Stimulated activated CD4-positive, alpha-beta T cell treated with anti-CD3 and anti-CD28 coated beads, Interleukin-1b, Interleukin-23, amount 100 ng/mL, for 1 hour (primary cell): ENCODE data around the gene NLRC4.
"Not testable (repeated sequence)": the region's sequence is repeated elsewhere in the genome, so short reads cannot be mapped to it uniquely, and the experiment has no call there.

Experiments
- DNase-seq, 2 donors: peaks; one replicate each; pipeline ENCODE4 v3.0.0-alpha.2; 2020; ENCODE audit warnings: low read depth in 2 of 2

NLRC4 gene

DNA sequence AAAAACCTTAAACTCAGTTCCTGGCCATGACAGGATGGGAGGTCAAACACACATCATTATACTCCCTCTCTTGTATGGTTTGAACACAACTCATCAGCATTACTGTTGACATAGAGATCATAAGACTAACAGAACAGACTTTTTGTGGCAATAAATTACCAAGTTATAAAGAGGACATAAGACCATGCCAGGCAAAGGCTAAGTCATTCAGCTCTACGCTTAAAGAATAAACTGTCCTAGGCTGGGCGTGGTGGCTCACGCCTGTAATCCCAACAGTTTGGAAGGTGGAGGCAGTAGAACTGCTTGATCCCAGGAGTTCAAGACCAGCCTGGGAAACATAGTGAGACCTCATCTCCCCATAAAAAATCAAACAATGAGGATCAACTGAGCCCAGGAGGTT is 16.4 kb downstream of the NLRC4 start:
- DNase-seq, result no peak

DNA sequence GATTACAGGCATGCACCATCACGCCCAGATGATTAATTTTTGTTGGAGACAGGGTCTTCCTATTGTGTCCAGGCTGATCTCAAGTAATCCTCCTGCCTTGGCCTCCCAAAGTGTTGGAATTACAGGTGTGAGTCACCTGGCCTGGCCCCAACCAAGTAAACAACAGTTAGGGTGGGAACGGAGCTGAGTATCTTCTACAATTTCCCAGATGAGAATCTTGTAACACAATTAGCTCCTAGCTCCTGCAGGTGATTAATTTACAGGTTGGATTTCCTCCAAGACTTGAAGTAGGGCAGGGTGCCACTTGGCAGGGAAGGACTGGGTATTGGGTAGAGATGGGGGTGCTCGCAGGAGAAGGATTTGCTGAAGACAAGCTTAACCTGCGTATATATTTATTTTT is 17.8 kb downstream of the NLRC4 start:
- DNase-seq, result no peak

DNA sequence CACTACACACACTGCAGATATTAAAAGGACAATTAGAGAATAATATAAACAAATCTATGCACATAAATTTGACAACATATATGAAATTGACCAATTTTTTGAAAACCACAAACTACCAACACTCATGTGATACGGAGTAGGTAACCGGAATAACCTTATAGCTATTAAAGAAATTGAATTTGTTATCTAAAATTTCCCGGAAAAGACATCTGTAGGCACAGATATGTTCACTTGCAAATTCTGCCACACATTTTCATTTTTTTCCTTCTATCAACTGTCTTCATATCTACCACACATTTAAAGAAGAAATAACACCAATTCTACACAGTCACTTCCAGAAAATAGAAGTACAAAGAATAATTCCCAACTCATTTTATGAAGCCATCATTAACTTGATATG is 22.4 kb downstream of the NLRC4 start:
- no peak for DNase-seq

DNA sequence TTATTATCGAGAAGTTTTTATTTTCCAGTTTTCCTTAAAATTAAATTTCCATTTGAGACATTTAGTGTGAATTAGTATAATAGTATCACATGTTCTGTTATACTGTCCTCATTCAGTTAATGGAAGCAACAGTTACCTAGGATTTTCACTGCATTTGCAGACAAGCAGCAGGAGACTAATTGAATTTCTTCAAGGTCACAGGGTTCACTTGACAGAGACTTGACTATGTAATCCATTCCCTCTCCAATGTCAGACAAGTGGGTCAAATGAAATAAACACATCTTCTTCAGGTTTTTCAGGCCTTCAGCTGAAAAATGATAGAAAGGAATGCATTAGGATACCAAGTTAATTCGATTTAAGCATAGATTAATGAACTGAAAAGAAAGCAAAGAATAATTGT is 26.7 kb downstream of the NLRC4 start:
- no peak for DNase-seq

DNA sequence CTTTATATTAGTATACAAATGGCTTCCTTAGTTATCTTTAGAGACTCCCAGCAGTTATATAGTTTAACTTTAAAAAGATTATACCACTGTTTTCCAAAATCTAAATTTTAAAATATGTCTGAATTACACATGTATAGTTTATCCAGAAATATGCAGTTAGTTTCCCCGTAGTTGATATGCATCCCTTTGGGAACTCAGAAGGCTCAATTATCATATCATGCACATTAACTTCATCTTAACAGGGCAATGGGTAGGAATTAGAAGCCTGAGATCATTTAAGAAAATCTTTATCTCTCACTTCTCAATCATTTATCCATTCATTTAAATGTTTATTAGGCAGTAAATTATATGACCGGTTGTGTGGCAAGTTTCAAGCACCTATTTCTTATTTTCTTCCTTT is 27.2 kb downstream of the NLRC4 start:
- DNase-seq, result no peak

DNA sequence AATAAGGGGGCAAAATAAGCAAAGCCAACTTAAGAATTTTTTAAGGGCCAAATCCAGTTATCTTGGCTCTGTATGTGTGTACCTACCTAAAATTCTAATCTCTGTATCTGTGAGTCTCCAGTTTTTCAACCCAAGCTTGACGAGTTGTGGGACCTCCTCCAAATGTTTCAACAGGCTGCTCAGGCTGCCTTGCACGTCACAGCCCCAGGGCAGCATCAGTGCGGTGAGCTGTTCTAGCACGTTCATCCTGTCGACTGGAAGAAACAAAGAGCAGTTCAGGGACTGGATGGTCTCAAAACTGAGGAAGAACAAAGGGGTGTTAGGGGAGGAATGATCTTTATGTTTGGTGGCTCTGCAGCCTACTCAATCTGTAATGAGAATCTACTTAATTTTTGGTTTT is 29.4 kb downstream of the NLRC4 start:
- DNase-seq, result no peak

DNA sequence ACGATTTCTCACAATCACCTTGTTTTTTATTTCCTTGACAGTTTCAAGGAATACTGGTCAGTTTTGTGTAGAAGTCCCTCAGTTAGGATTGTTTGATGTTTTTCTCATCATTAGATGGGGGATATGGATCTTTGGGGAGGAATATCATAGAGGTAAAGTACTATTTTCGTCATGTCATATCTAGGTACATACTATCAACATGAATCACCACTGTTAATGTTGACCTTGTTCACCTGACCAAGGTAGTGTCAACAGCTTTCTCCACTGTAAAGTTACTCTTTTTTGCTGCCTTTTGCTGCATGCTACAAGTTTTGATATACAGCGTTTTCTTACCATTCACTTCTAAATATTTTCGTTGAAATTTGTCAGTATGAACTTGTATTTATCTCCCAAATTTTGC is 32.7 kb downstream of the NLRC4 start:
- no peak for DNase-seq

DNA sequence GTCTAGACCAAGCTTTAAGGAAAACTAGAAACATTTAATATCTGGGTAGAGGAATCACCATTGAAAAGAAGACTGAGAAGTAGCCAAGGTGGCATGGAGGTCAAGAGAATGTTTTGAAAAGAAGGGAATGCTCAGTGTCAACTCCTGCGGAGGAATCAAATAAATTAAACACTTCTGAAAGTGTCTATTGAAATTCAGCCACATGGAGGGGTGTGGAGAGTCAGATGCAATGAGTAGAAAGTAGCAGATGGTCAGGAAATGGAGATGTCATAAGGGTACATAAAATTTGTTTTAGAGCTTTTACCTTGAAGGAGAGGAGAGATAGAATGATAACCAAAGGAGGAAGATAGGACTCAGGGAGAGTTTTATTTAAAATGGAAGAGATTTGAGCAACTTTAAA is 35.1 kb downstream of the NLRC4 start:
- no peak for DNase-seq

DNA sequence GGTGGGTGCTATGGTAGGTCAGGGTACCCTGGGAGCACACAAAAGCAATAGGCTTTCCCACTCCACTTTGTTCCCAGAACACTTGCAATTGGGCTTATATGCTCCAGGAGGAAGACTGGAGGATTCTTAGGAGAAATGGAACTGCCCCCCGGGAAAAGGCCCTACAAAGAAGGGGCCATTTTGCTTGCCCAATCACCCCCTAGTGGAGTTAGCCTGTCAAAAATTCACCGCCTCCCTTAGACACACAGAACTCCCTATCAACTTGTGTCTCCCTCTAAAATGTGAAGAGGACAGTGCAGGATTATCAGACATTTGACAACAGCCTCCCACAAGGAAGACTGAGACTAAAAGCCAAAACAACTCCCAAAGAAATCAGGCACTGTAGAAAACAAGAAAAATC is 36.5 kb downstream of the NLRC4 start:
- DNase-seq, result no peak

DNA sequence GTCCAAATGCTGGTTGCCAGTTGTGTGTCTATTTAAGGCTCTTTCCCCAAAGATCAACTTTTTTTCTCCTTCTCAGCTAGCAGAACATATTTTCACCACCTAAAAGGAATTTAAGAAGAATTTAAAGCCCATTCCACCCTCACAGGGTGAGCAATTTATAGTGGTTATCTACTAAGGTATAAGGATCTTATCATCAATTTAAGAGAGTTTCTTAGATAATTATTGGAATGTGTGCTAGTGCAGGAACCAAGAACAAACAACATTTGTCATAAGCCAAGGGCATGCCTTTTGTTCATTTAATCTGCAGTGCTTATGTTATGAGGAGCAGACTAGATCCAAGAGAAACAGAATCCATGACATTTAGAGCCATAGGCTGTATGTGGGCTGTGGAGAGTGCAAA is 37.2 kb downstream of the NLRC4 start:
- no peak for DNase-seq

DNA sequence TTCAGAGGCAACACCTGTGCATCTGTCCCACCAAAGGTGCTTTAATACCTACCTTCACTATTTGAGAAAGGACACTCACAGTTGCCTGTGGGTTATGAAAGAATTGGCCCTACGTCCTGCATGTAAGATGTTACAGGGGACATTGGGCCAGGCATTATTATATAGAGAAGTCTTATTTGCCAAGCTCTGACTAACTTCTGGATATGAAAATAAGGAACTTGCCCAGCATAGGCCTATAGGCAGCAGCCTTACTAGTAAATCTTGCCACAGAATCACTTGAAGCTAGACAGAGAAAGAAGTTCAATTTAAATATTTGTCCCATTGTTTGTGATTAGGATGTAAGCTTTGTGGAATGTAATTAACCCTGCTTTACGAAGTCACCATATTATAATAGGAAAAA is 41.7 kb downstream of the NLRC4 start:
- DNase-seq, result no peak

DNA sequence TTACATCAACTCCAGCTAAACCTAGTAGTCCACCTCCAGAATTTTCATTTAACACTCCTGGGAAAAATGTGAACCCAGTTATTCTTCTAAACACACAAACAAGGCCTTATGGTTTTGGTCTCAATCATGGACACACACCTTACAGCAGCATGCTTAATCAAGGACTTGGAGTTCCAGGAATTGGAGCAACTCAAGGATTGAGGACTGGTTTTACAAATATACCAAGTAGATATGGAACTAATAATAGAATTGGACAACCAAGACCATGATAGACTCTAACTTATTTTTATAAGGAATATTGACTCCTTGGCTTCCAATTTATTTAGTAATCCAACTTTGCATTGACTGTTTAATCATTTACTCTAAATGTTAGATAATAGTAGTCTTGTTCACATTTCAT is 44.2 kb downstream of the NLRC4 start:
- DNase-seq, result no peak

DNA sequence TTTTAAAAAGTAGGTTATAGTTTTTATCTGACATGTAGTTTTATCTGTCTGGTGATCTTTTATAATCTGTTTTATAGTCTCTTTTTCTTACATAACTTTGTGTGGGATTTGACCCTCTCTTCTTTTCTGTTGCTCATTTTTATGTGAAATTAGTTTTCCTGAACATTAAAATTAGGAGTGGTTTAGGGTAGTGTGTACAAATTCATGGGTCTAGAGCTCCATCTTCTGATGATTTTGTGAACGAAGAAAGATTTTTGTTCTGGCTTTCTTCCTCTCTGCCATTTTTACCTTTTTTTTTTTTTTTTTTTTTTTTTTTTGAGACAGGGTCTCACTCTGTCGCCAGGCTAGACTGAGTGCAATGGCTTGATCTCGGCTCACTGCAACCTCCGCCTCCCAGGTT is 52.4 kb downstream of the NLRC4 start:
- DNase-seq, result no peak

DNA sequence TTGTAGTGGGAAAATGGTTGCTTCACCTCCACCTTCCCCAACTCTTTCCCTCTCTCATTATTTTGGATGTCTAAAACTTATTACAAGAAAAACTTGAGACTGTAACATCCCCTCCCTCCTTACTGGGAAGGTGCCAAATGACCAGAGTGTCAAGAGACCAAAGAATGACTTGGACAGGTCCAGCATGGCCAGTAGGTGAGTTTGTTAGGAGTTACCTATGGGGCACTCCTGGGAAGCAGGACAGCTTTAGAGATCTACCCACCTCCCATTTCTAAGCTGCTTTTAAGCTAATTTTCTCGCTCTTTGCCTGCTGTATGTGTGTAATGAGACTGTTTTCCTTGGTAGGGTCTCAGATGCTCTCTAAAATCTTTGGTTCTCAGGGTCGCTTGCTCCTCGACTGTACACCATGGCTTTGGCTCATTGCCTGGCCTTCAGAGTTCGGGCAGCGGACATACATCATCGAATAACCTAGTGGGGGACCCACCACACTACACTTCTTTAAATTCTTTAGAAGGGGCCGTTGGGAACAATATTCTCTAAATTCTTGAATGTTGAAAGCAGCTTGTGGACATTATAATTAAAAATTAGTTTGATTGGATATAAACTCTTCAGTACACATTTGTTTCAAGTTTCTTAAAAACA is 53.8 kb downstream of the NLRC4 start:
- no peak for DNase-seq

DNA sequence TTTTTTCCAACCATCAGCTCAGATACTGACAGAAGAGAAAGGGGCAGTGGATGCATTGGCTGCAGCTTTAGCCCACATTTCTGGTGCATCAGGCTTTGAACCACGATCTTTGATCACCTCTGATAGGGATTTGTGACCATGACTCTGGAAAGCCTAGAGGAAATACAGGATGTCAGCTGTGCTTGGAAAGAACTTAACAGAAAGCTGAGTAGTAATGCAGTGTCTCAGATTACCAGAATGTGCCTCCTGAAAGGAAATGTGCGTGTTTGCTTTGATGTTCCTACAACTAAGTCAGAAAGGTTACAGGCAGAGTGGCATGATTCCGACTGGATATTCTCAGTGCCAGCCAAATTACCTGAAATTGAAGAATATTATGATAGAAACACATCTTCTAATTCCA is 61.3 kb downstream of the NLRC4 start:
- DNase-seq, result not testable (repeated sequence)

DNA sequence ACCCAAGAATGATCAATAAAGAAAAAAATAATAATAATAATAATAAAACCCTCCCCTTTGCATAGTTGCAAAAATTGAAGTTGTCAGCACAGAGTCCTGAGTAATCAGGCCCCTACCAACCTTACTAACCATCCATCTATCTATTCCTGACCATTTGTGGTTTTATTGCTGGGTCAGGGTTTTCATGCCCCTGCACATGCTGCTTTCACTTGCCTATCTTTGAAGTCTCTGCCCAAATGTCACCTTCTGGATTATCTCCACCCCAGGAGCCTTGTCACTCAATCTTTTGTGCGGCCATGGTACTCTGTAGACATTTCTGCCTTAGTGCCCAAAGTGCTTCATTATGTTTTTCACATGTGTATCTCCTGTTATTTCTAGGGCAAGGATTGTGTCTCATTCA is 63.9 kb downstream of the NLRC4 start:
- no peak for DNase-seq

DNA sequence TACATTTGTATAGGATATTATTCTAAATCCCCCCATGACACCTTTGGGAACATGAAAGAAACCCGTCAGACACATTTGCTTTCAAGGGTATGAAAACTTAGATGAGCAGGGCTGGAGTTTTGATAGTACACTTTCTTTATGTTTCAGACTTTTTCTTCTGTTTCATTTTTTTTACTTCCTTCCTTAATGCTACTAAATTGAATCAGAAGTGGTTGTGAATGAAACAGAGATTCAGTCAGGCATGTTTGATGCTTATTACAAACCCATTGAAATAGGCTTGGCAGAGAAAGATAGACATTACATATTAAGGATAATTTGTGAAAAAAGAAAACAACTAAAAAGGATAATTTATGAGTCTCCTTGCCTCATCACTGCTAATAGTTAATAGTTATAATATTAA is 72.3 kb downstream of the NLRC4 start:
- no peak for DNase-seq

DNA sequence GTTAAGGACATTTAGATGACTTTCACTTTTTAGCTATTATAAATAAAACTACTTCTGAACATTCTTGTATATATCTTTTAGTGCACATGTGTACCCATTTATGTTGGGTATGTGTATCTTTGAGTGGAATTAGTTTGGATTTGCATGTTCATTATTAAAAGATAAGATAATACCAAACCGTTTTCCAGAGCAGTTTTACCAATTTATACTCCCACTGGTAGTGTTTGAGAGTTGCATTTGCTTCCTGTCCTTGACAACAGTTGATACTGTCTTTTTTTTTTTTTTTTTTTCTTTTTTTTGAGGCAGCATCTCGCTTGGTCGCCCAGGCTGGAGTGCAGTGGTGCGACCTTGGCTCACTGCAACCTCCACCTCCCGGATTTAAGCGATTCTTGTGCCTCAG is 75.7 kb downstream of the NLRC4 start:
- DNase-seq, result no peak

DNA sequence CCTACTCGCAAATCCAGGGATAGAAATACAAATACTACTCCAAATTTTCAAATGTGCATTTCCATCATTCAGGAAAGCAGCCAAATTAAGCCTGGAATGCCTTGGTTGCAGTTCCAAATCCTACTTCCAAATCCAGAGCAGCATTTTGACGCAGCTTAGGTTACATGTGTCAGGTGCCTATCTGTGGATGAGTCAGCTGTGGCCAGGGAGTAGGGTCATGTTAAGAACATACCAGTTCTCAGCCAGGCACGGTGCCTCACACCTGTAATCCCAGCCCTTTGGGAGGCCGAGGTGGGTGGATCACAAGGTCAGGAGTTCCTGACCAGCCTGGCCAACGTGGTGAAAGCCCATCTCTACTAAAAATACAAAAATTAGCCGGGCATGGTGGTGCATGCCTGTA is 82.0 kb downstream of the NLRC4 start:
- no peak for DNase-seq
